GM21367 (cell line): ENCODE data around the gene MMS22L.

Experiments used
- ATAC-seq: cut with Tn5 transposase; IDR thresholded peaks from one replicate; pipeline ENCODE4 v1.9.1; 2021; ENCODE audit not compliant: unreplicated experiment

MMS22L gene

DNA sequence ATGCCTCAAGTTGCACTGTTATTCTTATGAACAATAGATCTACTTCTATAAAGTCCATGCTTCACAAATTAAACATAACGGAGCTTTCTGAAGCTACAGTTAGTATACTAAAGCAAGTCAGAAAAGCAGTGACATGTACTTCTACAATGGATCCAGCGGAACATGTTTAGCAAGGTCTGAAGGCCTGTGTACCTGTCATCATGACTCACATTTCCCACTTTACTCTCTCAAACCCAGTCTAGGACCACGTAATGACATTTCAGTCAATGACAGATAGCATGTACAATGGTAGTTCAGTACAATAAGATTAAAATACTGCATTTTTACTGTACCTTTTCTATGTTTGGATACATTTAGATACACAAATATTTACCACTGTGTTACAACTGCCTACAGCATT is 132.1 kb downstream of the MMS22L start:
- ATAC-seq = no peak

DNA sequence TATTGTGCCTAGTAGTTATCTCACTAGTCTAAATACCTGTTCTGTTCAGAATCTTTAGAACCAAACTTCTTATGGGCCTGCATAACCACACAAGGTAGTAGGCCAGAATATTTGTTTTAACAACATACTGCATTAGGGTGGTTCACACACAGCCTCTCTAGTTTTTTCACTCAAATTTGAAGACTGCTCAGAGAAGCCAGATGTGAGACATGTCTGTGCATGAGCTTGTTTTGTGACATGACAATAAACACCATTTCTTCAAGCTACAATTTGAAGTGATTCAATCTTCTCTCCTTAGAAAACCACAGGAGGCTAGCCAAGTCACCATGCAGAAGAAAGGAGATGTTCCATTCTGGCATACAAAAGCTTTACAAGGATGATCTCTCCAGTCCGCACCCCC is 135.6 kb downstream of the MMS22L start:
- ATAC-seq = no peak

DNA sequence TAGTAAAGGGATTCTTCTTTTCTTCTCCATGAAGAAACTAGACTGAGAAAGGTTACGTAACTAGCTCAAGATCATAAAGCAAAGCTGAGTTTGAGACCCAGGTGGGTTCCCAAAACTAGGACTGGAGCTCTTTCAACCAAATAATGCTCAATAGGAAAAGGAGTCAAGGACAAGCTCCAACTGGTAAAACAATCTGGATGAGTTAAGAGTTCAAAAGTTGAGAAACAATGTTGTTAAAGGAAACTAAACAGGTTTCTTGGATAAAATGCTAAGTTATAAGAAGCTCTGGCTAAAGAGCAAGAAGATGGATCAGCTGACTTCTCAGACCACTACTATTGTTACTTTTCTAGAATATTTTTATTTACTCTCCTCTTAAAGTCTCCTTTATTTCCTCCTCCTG is 137.3 kb downstream of the MMS22L start:
- no peak for ATAC-seq

DNA sequence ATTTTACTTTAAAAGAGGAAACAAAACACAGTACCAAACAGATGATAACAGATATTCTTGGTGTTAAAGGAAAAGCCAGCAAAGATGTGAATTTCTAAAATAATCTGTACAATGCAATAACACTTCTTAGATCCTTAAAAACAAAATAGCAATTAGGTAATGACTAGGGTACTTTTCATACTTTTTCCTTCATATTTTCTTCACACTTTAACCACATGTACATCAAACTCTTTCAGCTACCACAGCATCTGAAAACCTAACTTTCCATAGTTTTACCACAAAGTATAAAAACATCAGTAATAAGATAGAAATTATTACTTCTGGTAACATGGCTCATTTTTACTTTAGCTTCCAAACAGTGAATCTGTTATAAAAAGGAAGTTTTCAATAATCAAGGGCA is 141.3 kb downstream of the MMS22L start:
- no peak for ATAC-seq

DNA sequence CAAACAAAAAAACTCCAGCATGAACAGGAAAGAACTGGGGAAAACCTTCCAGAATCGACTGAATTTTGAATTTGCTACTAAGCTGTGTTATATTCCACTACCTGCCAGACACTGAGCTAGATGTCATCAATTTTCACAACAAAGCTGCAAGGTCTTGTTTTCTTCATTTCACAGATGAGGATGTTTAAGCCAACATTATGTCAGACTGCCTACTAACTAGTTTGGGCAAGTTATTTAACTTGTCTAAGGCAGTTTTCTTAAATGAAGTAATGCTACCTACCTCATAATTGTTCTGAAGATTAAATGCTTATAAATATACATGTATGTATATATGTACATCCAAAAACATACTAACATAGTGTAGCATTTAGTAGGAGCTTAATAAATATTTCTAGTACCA is 144.4 kb downstream of the MMS22L start:
- ATAC-seq = no peak

DNA sequence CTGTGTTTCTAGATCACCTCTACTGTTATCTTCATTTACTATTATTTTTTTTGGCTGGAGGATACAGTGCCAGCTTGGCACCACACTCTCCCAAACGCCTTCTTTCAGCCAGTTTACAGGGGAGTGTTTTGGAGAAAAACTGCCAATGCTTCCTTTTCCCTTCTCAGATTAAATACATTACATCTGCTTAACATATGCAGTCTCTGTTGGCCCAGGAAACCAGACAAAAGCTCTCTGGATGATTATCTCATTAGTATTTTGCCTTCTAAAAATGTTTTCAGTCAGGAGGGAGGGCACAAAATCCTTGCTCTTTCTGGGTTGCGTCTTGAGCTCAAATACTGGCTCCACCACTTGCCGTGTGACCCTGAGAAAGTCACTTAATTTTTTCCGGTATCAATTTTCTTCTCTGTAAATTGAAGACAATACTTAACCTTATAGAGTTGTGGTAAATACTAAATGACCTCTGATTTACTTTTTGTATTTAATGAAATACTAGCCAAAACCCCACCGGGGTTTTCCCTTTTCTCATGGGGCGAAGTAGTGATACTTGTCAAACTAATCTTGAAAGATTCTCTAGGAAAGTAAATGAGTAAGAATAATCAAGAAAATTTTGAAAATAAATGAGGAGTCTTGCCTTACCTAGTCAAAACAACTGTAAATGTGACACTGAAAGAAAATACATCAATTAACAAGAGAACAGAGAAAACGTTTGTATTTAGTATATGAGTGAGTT is 146.2 kb downstream of the MMS22L start:
- no peak for ATAC-seq

DNA sequence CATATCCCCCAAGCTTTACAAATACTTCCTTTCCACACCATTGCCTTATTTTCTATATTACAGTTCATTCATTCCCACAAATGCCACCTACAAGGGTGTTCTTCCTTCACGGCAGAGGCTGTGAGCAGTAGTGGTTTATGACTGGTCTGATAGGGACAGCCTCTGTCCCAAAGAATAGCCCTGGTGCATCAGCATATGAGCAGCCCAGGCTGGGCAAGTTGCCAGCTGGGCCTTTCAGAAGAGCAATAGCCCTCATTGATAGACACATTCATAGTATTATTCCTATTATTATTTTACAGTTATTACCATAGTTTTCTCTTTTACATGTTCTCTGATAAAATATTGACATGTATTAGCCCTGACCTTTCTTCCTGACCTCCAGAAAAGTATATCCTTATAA is 149.9 kb downstream of the MMS22L start:
- ATAC-seq = no peak

DNA sequence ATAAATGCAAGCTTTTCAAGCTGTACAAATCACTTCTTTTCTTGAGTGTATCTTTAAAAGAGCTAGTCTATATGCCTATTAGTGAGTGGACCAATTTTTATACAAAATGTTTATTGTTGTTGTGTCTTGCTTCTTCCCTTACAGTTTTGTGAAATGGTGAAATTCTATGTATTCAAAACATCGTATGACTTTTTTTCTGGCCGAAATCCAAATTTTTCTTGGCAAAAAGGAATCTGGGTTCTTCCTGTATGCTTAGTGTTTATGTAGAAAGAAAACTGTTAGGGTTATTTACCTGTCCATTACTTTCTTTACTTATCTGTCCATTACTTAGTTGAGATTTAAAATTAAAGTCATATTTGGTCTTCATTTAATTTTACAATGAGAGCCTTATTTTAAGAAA is 153.9 kb downstream of the MMS22L start:
- ATAC-seq = no peak

DNA sequence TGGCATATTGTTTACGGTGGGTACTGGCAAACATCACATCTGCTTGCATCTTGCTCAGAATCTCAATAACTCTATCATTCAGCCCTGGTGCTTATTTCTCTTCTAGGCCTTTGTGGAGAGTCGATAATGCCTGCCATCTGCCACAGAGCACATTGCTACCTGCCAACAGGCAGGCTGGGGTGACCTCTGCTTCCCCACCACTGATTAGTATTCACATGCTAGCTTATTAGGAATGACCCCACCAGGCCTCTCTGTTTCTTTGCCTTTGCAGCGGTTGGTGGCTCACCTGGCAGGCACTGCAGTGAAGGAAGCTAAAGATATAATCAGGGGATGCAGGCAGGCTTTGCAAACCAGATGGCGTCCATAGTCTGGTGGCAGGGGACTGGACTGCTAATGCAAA is 154.5 kb downstream of the MMS22L start:
- no peak for ATAC-seq

DNA sequence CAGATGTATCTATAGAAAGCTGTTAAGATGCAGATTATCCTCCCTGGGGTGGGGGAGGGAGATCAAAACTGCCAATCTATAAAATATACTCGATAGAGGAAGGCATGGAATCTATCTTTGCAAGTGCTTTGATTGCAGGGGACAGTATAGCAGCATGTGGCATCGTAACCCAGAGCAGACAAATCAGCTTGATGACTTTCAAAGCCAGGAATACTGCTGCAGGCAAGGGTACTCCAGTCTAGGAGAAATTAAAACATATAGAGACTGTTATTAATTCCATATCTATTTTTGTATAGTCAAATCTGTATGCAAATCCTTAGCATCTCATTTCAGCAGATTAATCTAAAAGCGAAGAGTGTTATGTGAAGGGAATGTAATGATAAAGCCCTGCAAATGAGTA is 159.4 kb downstream of the MMS22L start:
- no peak for ATAC-seq

DNA sequence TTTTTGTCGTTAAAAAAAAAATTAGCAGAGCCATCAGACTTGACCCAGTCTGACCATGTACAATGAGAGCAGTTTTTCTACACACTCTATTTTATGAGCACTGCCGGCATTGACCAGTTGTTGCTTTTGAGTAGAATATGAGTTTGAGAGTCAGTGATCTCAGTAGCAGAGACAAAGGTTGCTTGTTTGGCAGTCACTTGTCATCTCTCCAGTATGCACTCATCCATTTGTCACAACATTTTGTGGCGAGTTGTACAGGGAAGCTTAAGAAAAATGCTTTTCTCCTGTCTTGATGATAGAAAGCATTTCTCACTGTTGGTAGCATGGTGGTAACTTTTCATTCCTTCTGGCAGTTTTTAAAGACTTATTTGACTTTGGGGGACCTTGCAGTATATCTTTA is 159.9 kb downstream of the MMS22L start:
- ATAC-seq = no peak

DNA sequence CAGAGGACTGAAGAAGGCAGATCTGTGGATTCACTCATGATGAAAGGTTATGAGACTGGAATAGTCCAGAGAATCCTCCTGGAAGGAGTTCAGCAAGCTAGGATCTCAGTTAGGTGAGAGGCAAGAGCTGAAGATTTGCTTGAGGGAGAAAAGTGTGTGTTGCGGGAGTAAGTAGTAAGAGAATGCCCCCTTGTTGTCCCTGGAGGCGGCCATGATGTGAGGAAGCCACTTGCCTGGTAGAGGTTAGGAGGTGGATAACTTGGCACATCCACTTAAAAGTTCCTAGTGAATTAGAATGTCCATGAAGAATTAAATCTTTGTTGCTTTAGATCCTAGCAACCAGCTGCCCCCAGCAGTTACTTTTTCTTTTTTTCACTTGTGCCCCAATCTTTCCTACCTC is 162.5 kb downstream of the MMS22L start:
- no peak for ATAC-seq

DNA sequence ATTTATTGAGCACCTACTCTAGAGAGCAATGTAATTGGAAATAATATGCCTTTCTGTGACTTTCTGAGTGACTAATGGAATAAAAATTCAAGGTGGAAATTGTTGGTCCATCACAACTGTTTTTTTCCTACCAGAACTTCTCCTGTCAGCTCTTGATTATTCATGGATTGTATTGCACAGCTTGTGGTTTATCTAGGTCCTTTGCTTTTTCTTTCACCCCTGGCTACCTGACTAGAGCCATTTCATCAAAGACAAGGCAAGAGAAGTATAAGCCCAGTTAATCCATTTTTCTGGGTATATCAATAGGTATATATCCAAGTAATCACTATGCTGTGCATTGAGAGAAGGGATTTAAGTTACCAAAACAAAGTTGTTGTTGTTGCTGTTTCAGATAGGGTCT is 168.4 kb downstream of the MMS22L start:
- ATAC-seq = no peak

DNA sequence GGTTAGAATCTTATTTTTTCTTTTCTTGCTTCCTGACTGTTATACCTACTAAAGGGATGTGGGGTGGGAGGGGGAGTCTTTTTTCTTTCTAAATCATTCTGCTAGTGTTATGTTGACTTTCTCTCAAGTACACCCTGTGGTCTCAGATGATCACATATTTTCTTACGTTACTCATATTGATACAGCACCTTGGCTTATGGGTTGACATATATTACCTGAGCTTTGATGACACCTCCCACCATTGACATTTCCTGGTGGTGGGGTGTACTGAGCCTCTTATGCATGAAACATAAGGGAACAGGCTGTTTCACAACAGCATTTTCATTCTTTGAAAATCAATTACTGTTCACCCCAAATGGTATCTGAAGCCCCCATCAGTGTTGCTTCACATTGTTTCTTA is 169.8 kb downstream of the MMS22L start:
- ATAC-seq = no peak

DNA sequence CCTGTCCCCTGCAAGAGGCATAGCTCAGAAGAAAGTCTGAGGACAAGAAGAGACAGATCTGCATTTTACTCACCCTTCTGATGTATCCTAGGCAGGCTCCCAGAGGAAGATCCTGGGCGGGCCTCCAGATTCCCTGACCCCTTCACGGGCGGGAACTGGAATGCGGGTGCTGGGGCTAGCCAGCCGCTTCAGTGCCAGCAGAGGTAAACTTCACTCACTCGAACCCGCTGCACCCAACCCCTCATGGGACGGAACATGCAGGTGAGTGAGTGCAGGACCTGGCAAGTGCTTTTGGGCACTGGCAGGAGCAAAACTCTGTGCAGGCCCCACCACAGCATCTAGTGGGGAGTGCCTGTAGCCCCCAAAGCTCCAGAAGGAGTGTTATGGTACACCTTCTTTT is 171.8 kb downstream of the MMS22L start:
- no peak for ATAC-seq

DNA sequence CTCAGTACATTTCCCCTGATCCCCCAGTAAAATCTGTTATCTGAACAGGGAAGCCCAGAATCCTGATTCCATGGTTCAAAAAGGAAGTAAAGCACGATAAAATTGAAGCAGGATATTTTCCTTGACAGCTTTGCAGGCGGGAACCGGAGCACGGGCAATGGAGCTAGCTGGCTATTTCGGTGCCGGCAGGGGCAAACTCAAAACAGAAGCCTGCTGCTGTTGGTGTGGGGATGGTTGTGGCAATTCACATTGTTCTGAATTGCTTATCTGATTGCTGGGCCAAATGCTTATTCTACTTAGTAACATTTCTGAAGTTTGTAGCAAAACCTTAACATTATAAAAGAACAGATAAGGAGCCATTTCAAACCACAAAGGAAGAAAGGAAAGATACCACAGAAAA is 172.4 kb downstream of the MMS22L start:
- ATAC-seq = no peak

DNA sequence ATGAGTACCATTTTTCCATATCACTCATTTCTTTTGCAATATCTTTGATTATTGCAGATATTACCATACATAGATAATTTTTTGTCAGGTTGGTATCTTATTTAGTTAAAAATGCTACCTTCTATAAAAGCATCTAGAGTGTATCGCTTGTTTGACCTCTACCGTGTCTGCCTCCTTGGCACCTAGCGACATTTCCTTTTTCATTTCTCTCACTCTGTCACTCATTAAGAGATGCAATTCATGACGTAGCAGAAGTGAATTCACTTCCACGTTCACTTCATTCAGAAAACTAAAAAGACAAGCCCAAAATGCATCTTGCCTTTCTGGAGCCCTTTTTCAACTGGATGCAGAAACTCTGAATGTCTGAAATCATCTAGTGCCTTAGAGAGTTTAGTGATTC is 172.9 kb downstream of the MMS22L start:
- no peak for ATAC-seq

DNA sequence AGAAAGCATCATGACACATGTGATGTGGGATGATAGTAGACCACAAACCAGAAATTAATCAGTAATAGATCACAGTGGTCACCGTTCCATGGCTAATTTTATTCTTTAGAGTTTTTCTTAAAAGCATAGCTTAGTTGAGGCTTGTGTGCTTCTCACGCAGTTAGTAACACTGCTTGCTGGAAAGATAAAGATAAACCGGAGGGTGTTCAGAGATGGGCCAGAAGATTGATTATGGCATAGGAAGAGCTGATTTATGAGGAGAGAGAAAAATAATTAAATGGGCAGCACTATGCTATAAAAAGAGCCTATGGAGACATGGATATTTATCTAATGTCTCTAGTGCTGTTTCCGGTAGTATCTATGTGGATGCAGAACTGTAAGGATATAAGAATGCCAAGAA is 173.6 kb downstream of the MMS22L start:
- ATAC-seq = no peak

DNA sequence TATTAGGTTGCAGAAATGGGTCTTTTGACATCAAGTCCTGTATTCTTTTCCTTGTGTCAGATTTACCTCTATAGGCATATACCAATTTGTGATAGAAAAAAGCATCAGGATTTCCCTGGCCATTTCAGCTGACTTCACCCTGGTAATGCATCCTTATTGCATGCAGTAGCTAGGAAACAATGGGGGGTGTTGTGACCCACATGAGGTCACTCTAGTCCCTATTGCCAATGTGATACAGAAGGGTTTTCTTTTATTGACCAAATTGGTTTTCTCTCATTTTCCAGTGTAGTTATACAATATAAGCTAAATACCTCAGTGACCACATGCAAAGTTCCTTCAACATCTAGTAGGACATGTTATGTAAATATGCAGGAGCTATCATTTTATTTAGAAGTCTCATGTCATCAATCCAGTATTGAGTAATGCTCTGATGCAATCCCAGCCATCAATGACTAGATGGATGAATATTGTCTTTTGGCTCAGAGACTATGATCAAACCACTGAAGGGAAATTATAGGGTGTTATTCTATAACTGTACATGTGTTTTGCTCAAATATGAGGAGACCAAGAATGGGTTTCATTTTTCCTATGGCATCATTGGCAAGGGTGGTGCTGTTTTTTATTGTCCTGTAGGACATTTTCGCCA is 180.7 kb downstream of the MMS22L start:
- no peak for ATAC-seq

DNA sequence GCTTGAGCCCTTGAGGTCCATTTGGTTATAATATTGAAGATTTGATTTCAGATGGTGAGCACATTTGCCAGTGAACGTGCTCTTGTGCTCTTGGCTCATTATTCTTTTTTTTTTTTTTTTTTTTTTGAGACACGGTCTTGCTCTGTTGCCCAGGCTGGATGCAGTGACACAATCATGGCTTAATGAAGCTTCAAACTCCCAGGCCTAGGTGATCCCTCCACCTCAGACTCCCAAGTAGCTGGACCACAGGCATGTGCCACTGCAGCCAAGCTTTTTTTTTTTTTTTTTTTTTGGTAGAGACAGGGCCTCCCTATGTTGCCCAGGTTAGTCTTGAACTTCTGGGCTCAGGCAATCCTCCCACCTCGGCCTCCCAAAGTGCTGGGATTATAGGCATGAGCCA is 182.3 kb downstream of the MMS22L start:
- ATAC-seq = no peak

DNA sequence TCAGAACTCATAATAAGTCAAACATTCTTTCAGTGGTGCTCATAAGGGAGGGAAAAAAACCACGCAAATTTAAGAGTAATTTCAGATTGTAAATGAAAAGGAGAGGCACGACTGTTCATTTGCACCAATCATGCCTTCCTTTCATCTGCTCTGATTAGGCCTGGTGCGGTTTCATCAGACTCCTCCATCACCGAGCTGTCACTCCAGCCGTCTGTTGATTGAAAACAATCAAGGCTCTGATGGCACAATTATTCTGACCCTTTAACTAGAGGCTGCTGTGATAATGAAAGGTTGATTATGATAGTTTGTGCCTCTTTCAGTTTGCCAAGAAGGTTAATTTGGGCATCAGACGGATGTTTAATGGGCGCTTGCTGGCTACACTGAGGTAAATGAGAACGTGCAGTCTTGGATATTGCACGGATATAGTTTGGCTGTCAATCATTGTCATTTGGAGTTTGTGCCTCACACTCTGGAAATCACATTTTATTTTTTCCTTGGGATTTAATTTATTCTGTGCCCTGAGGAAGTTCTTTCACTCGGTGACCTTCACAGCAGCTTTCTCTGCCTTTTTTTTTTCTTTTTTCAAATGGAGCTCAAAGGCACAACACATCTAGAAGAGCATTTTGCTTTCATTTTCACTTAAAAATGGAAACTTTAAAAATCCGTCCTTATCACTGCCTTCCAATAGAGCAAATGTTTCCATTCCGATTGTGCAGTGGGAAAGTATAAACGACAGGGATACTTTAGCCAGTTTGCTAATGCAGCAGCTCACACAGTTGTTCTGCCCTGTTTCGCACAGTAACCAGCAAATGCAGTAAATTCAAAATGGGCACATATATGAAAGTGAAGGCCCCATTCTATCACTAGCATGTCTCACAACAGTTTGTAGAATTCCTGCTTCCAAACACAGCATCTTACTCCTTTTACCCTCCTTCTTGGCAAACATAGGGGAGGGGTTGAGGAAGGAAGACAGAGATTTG is 185.7 kb downstream of the MMS22L start:
- no peak for ATAC-seq

DNA sequence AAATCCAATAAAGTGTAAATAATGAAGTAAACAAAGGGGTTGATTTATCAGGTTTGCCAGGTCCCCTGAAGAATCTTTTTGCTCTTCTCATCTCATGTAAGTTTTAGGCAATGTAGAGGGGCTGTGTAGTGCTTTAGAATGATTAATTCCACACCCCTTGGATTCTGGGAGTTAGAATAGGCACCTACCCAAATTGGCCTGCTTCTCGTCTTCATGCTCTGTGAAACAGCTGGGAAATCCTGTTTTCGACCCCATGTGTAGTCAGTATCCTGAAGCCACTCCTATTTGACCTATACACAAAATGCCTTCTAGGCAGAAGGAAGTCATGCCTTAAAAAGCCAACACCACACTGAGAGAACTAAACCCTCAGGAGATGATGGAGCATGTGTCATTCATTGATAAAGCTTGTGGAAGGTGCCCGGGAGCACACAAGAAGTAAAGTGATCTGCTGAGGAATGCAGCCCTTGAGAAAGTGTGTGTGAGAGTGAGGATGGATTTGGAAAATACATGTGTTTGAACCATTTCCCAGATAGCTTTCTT is 187.6 kb downstream of the MMS22L start:
- no peak for ATAC-seq
